ENCODE measurements around the gene PLCG1.

- TF ChIP-seq CTCF (IDR thresholded peaks at IDR 0.05; ENCODE audit: low read depth, low read length, poor library complexity, severe bottlenecking) (no peak), EZH2phosphoT487 (IDR thresholded peaks at IDR 0.05; ENCODE audit: borderline replicate concordance, low read length) (no peak)
These were observed 10.4 kb downstream of the PLCG1 start for GRCh38 chr20:41147767-41148191.

Data from DOHH2 (cell line).